Upper lobe of left lung (tissue), 6 donors: ENCODE data around the gene F11R. TPM values are rescaled to one million over a fixed set of nuclear protein-coding genes. Genes with fewer than 3 reads are reported as not detected.
A peak's percentile ranks its signal among the peaks of the same experiment; 100 is the strongest.

Experiments used
- ATAC-seq, 2 donors: fragments of 200-7000 bp; cut with Tn5 transposase; one replicate each; pipeline ENCODE4 v1.9.1; 2022; ENCODE audit warnings: mild to moderate bottlenecking in 2 of 2, moderate library complexity in 2 of 2; ENCODE audit not compliant: low FRiP score in 2 of 2
- DNase-seq, 2 donors: peaks; one replicate each; pipeline ENCODE4 v3.0.0-alpha.2; 2019 to 2020
- H3K27ac ChIP-seq, 4 donors: fragments of 200-600 bp; sonication (generic); one replicate each; pipeline ENCODE4 v1.5.1; 2016 to 2019
- H3K27me3 ChIP-seq, 4 donors: fragments of 200-600 bp; sonication (generic); one replicate each; pipeline ENCODE4 v1.5.1; 2017 to 2019
- H3K36me3 ChIP-seq, 4 donors: fragments of 200-600 bp; sonication (generic); one replicate each; pipeline ENCODE4 v1.5.1; 2016 to 2019
- H3K4me1 ChIP-seq, 4 donors: fragments of 200-600 bp; sonication (generic); one replicate each; pipeline ENCODE4 v1.5.1; 2018 to 2019
- H3K4me3 ChIP-seq, 4 donors: fragments of 200-600 bp; sonication (generic); one replicate each; pipeline ENCODE4 v1.5.1; 2017 to 2019; ENCODE audit warnings: mild to moderate bottlenecking in 2 of 4, moderate library complexity in 1 of 4
- H3K9me3 ChIP-seq, 4 donors: fragments of 200-600 bp; sonication (generic); one replicate each; pipeline ENCODE4 v1.5.1; 2018 to 2019
- EP300 ChIP-seq, 4 donors: sonication (generic); formaldehyde crosslinking; IDR thresholded peaks; one replicate each; pipeline ENCODE4 v1.5.1; 2017; ENCODE audit warnings: antibody characterized with exemption in 4 of 4, control low read depth in 2 of 4
- POLR2A ChIP-seq, 4 donors: fragments of 450-650 bp; IDR thresholded peaks; one replicate each; pipeline ENCODE4 v1.5.1; 2016 to 2017; ENCODE audit warnings: antibody characterized with exemption in 4 of 4, mild to moderate bottlenecking in 2 of 4
- POLR2AphosphoS5 ChIP-seq, 2 donors: sonication (generic); formaldehyde crosslinking; IDR thresholded peaks; one replicate each; pipeline ENCODE4 v1.5.1; 2017; ENCODE audit warnings: antibody characterized with exemption in 2 of 2
- WGBS, 2 donors: methylation state at CpG; one replicate each; pipeline ENCODE4 v1.1.5; 2017 to 2018; 5-methylcytosine and 5-hydroxymethylcytosine counted together
- total RNA-seq, 6 donors: library from RNA; depleted of rRNA in 4 of 6; stranded (reverse); fragments of >200 nt in 4 of 6; gene quantifications; one replicate each; pipeline versions ENCODE4 v1.1.0 to v1.2.1, GENCODE V29; 2016 to 2021
- TF ChIP-seq, protein P1 (sequence below), 6 experiments: fragments of 450-650 bp in 4 of 6; fragments of 200-600 bp in 2 of 6; sonication (generic) in 2 of 6; IDR thresholded peaks; one replicate each; pipeline ENCODE4 v1.5.1; 2016 to 2019; ENCODE audit warnings: antibody characterized with exemption in 6 of 6
- donor health status: DM: no; HTN: no; CAD: no; lungs with moderate emphysema.
- donor health status: DM: no; HTN: yes; CAD: no; lungs with severe emphysema.

The F11R gene
- total RNA-seq, 6 donors from 2014 or later: 99.0 to 209 (median 172) TPM

- Histone ChIP-seq H3K36me3 (peaks cover 0 to 6% (median 0%) of the 10 kb centered on the region in 4 donors), H3K27me3 (no peaks in the 10 kb centered on the region), H3K4me1 (peaks cover 27 to 72% (median 40%) of the 10 kb centered on the region in 4 donors), H3K27ac (peak overlapping the region in 1 of 4 donors; percentile 27), H3K9me3 (no peaks in the 10 kb centered on the region), H3K4me3 (no peak overlapping the region)
- no peak for TF ChIP-seq POLR2AphosphoS5 (IDR thresholded peaks at IDR 0.05)
- TF ChIP-seq EP300 (IDR thresholded peaks at IDR 0.05): no peak
- TF ChIP-seq, protein P1, sequence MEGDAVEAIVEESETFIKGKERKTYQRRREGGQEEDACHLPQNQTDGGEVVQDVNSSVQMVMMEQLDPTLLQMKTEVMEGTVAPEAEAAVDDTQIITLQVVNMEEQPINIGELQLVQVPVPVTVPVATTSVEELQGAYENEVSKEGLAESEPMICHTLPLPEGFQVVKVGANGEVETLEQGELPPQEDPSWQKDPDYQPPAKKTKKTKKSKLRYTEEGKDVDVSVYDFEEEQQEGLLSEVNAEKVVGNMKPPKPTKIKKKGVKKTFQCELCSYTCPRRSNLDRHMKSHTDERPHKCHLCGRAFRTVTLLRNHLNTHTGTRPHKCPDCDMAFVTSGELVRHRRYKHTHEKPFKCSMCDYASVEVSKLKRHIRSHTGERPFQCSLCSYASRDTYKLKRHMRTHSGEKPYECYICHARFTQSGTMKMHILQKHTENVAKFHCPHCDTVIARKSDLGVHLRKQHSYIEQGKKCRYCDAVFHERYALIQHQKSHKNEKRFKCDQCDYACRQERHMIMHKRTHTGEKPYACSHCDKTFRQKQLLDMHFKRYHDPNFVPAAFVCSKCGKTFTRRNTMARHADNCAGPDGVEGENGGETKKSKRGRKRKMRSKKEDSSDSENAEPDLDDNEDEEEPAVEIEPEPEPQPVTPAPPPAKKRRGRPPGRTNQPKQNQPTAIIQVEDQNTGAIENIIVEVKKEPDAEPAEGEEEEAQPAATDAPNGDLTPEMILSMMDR (IDR thresholded peaks at IDR 0.05): no peak
- no peak for TF ChIP-seq POLR2A (IDR thresholded peaks at IDR 0.05)
- ATAC-seq (no peak), DNase-seq (no peak)
- 93 to 97% methylated on average over 2 of the region's 2 CpGs for WGBS, 2 donors
These were observed 13.6 kb downstream of the F11R start for GRCh38 chr1:161007369-161007768.

- peaks cover 0 to 6% (median 1%) of the 10 kb centered on the region in 4 donors for H3K36me3 ChIP-seq
- TF ChIP-seq POLR2AphosphoS5 (IDR thresholded peaks at IDR 0.05) (no peak), EP300 (IDR thresholded peaks at IDR 0.05) (no peak), POLR2A (IDR thresholded peaks at IDR 0.05) (no peak)
- TF ChIP-seq, protein P1 (IDR thresholded peaks at IDR 0.05): no peak
- H3K4me1 ChIP-seq: peaks cover 24 to 69% (median 38%) of the 10 kb centered on the region in 4 donors
- H3K27ac ChIP-seq: no peak overlapping the region
- no peaks in the 10 kb centered on the region for H3K9me3 ChIP-seq
- H3K27me3 ChIP-seq: no peaks in the 10 kb centered on the region
- H3K4me3 ChIP-seq: no peak overlapping the region
- WGBS, 2 donors: 92 to 93% methylated on average over 8 of the region's 8 CpGs
- no peak for ATAC-seq
- DNase-seq: no peak
These were observed 14.4 kb downstream of the F11R start for GRCh38 chr1:161006563-161006962.

DNA sequence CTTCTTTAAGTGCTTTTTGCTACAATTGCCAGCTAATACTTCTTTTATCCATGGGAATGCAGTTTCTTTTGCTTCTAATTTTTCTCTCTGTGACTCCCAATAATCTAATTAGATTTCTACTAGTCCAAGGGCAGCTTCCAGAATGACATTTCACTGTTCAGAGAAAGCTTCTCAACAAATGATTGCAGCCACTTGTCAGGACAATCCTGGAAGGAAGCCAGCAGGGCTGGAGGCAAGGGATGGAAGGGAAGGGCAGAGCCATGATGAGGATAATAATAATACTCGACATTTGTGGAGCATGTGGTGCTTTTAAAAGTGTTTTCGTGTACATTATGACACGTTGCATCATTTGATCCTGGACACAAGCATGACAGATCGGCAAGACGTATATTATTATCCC, 19.4 kb downstream of the F11R start:
- peaks cover 26 to 45% (median 32%) of the 10 kb centered on the region in 4 donors for H3K36me3 ChIP-seq
- DNase-seq: peak in 1 of 2 donors; percentile 44
- no peaks in the 10 kb centered on the region for H3K9me3 ChIP-seq
- no peak for ATAC-seq
- peaks cover 12 to 42% (median 24%) of the 10 kb centered on the region in 4 donors for H3K4me1 ChIP-seq
- TF ChIP-seq EP300 (IDR thresholded peaks at IDR 0.05): no peak
- TF ChIP-seq POLR2AphosphoS5 (IDR thresholded peaks at IDR 0.05): no peak
- TF ChIP-seq, protein P1 (IDR thresholded peaks at IDR 0.05): no peak
- TF ChIP-seq POLR2A (IDR thresholded peaks at IDR 0.05): no peak
- H3K27me3 ChIP-seq: no peaks in the 10 kb centered on the region
- whole genome bisulfite sequencing, 2 donors: 53 to 60% methylated on average over 5 of the region's 5 CpGs
- H3K27ac ChIP-seq: peak overlapping the region; percentile 14 to 58 (median 26)
- H3K4me3 ChIP-seq: no peak overlapping the region

DNA sequence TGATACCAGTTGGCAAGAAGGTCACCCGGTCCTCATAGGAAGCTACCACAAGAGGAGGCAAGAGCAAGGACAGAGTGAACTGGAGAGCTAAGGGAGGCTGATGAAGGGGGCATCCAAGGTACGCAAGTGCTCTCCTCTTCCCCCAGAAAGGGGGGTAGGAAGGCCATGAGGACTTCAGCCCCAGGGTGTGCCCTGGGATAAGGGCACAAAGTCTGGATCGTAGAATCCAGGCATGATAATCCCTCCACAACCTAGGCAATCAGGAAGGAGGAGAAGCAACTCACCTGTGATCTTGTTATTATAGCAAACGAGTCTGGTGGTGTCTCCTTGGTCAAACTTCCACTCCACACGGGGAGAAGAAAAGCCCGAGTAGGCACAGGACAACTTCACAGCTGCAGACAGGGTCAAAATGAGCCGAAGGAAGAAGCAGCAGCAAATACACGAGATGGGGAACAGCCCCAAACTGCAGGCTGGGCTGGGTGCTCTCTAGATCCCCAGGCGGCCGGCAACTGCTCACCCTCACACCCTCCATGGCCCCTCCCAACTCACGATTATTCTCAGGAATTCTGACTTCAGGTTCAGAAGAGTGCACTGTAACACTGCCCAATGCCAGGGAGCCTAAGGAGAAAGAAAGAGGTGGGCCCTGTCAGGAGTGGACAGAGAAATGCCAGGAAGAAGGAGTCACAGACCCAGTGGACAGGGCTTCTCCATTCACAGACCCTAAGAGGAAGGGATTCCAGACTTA, 20.0 kb downstream of the F11R start:
- Histone ChIP-seq H3K27ac (peak overlapping the region; percentile 14 to 58 (median 26)), H3K4me3 (no peak overlapping the region), H3K4me1 (peaks cover 12 to 38% (median 22%) of the 10 kb centered on the region in 4 donors), H3K9me3 (no peaks in the 10 kb centered on the region), H3K36me3 (peaks cover 26 to 51% (median 32%) of the 10 kb centered on the region in 4 donors), H3K27me3 (no peaks in the 10 kb centered on the region)
- TF ChIP-seq POLR2A (IDR thresholded peaks at IDR 0.05) (no peak), EP300 (IDR thresholded peaks at IDR 0.05) (no peak), POLR2AphosphoS5 (IDR thresholded peaks at IDR 0.05) (no peak)
- TF ChIP-seq, protein P1 (IDR thresholded peaks at IDR 0.05): no peak
- no peak for DNase-seq
- WGBS, 2 donors: 76 to 85% methylated on average over 11 of the region's 11 CpGs
- ATAC-seq: no peak
